ENCODE results near the gene SERHL2. TPM values are rescaled to one million over a fixed set of nuclear protein-coding genes. Genes with fewer than 3 reads are reported as not detected.

SERHL2 gene
- total RNA-seq, 2 donors from 2014 or later: 12.6 to 12.8 TPM

DNA sequence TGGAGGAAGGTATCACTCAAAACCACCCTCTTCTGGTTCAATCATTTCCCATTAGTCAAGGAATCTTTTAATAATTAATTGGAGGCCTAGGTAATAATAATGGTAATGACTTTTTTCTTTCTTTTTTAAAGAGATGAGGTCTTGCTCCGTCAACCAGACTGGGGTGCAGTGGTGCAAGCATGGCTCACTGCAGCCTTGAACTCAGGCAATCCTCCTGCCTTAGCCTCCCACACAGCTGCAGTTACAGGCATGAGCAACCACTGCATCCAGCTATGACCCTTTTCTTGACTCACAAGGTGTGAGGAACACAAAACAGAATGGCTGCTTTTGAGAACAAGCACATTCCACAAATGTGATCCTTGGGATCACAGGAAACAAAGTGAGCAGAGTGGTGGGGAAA lies 57.3 kb downstream of the SERHL2 start:
- H3K27ac Mint-ChIP-seq: peak overlapping the region; percentile 55
- H3K4me3 Mint-ChIP-seq: no peak overlapping the region
- Histone ChIP-seq H3K36me3 (ENCODE audit: control insufficient read depth, insufficient read depth, low read length) (peaks cover 56% of the 10 kb centered on the region), H3K4me3 (ENCODE audit: low read length) (no peak overlapping the region), H3K9me3 (ENCODE audit: control insufficient read depth, low read length) (peaks cover 8% of the 10 kb centered on the region), H3K27me3 (ENCODE audit: control insufficient read depth, insufficient read depth, low read length, poor library complexity, severe bottlenecking) (no peaks in the 10 kb centered on the region), H3K27ac (ENCODE audit: low read depth, low read length) (no peak overlapping the region), H3K4me1 (ENCODE audit: control insufficient read depth, insufficient read depth, low read length) (peaks cover 5% of the 10 kb centered on the region), H3K9ac (ENCODE audit: extremely low read depth, low read length, poor library complexity, severe bottlenecking) (no peak overlapping the region)
- peaks cover 22% of the 10 kb centered on the region for H3K9me3 Mint-ChIP-seq
- H3K36me3 Mint-ChIP-seq (ENCODE audit: low read depth): peaks cover 62% of the 10 kb centered on the region
- no peak for DNase-seq
- WGBS, 2 experiments (ENCODE audit: insufficient coverage in 1 of 2, insufficient read length in 1 of 2): 100% methylated on average over 1 of the region's 1 CpG; no CpG with 5 or more reads in 1 of the 2 experiments
- peaks cover 23% of the 10 kb centered on the region for H3K4me1 Mint-ChIP-seq
- TF ChIP-seq, protein P1, sequence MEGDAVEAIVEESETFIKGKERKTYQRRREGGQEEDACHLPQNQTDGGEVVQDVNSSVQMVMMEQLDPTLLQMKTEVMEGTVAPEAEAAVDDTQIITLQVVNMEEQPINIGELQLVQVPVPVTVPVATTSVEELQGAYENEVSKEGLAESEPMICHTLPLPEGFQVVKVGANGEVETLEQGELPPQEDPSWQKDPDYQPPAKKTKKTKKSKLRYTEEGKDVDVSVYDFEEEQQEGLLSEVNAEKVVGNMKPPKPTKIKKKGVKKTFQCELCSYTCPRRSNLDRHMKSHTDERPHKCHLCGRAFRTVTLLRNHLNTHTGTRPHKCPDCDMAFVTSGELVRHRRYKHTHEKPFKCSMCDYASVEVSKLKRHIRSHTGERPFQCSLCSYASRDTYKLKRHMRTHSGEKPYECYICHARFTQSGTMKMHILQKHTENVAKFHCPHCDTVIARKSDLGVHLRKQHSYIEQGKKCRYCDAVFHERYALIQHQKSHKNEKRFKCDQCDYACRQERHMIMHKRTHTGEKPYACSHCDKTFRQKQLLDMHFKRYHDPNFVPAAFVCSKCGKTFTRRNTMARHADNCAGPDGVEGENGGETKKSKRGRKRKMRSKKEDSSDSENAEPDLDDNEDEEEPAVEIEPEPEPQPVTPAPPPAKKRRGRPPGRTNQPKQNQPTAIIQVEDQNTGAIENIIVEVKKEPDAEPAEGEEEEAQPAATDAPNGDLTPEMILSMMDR (conservative IDR thresholded peaks at IDR 0.05): no peak
- no peaks in the 10 kb centered on the region for H3K27me3 Mint-ChIP-seq (ENCODE audit: insufficient read depth)

DNA sequence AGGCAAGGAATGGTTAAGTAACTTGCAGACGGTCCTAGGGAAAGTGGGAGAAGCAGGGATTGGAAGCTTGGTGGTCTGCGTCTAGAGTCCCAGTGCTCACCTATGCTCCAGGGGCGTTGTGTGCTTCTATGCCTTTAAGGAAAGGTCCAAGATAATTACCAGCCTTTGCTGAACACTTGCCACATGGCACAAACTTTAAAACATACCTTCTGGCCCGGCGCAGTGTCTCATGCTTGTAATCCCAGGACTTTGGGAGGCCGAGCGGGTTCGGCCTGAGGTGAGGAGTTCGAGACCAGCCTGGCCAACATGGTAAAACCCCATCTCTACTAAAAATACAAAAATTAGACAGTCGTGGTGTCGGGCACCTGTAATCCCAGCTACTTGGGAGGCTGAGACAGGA lies 58.6 kb downstream of the SERHL2 start:
- Mint-ChIP-seq H3K4me1 (peaks cover 26% of the 10 kb centered on the region), H3K4me3 (peak overlapping the region; percentile 84), H3K9me3 (peaks cover 13% of the 10 kb centered on the region), H3K27ac (no peak overlapping the region), H3K27me3 (ENCODE audit: insufficient read depth) (no peaks in the 10 kb centered on the region), H3K36me3 (ENCODE audit: low read depth) (peaks cover 49% of the 10 kb centered on the region)
- peaks cover 48% of the 10 kb centered on the region for H3K36me3 ChIP-seq (ENCODE audit: control insufficient read depth, insufficient read depth, low read length)
- TF ChIP-seq, protein P1 (conservative IDR thresholded peaks at IDR 0.05): no peak
- H3K9ac ChIP-seq (ENCODE audit: extremely low read depth, low read length, poor library complexity, severe bottlenecking): no peak overlapping the region
- H3K4me3 ChIP-seq (ENCODE audit: low read length): peak overlapping the region; percentile 89
- no peak overlapping the region for H3K27ac ChIP-seq (ENCODE audit: low read depth, low read length)
- no peak for DNase-seq
- H3K4me1 ChIP-seq (ENCODE audit: control insufficient read depth, insufficient read depth, low read length): peaks cover 5% of the 10 kb centered on the region
- H3K27me3 ChIP-seq (ENCODE audit: control insufficient read depth, insufficient read depth, low read length, poor library complexity, severe bottlenecking): no peaks in the 10 kb centered on the region
- H3K9me3 ChIP-seq (ENCODE audit: control insufficient read depth, low read length): no peaks in the 10 kb centered on the region
- 96 to 100% methylated on average over 8 to 11 of the region's 11 CpGs for WGBS, 2 experiments (ENCODE audit: insufficient coverage in 1 of 2, insufficient read length in 1 of 2)

DNA sequence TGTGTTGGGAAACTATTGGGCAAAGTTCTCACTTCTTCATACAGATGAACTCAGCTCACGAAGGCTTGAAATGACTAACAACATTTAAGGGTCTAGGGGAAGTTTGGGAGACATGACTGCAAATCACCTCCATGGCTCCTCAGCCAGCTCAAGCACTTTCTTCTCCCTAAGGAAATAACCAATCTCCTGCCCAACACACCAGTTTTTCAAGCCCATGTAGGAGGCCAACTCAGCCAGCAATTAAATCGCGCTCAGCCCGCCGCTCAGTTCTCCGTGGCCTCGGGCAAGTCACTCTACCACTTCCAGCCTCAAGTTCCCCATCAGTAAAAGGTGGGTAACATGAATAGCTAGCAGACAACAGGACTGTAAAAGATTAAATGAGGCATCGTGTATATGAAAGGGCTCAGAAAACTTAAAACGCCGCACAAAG lies 60.1 kb downstream of the SERHL2 start:
- TF ChIP-seq, protein P1 (conservative IDR thresholded peaks at IDR 0.05): no peak
- H3K4me1 Mint-ChIP-seq: peaks cover 31% of the 10 kb centered on the region
- DNase-seq: no peak
- peaks cover 5% of the 10 kb centered on the region for H3K4me1 ChIP-seq (ENCODE audit: control insufficient read depth, insufficient read depth, low read length)
- peak overlapping the region; percentile 95 for H3K27ac Mint-ChIP-seq
- H3K27ac ChIP-seq (ENCODE audit: low read depth, low read length): peak overlapping the region; percentile 100
- H3K36me3 ChIP-seq (ENCODE audit: control insufficient read depth, insufficient read depth, low read length): peaks cover 37% of the 10 kb centered on the region
- H3K9me3 Mint-ChIP-seq: no peaks in the 10 kb centered on the region
- H3K27me3 ChIP-seq (ENCODE audit: control insufficient read depth, insufficient read depth, low read length, poor library complexity, severe bottlenecking): no peaks in the 10 kb centered on the region
- H3K27me3 Mint-ChIP-seq (ENCODE audit: insufficient read depth): no peaks in the 10 kb centered on the region
- H3K4me3 Mint-ChIP-seq: peak overlapping the region; percentile 84
- H3K36me3 Mint-ChIP-seq (ENCODE audit: low read depth): peaks cover 36% of the 10 kb centered on the region
- no peaks in the 10 kb centered on the region for H3K9me3 ChIP-seq (ENCODE audit: control insufficient read depth, low read length)
- WGBS, 2 experiments (ENCODE audit: insufficient coverage in 1 of 2, insufficient read length in 1 of 2): 4 to 16% methylated on average over 5 to 10 of the region's 10 CpGs
- peak overlapping the region; percentile 94 for H3K9ac ChIP-seq (ENCODE audit: extremely low read depth, low read length, poor library complexity, severe bottlenecking)
- peak overlapping the region; percentile 89 for H3K4me3 ChIP-seq (ENCODE audit: low read length)

All from endodermal cell (in vitro differentiated cells).